Measurements from ENCODE around the gene KIF15.

GRCh38 chr3:44874308-44874707, 112.7 kb downstream of the KIF15 start, which contains the start of gene TGM4:
- TF ChIP-seq CTCF (IDR thresholded peaks at IDR 0.05 in 4 of 5, conservative IDR thresholded peaks at IDR 0.05 in 1 of 5) (no peak), POLR2A (IDR thresholded peaks at IDR 0.05) (no peak)

All from gastrocnemius medialis (tissue), 4 donors.